ENCODE results near the gene CALM3.
"Not testable (repeated sequence)": the region's sequence is repeated elsewhere in the genome, so short reads cannot be mapped to it uniquely, and the experiment has no call there.

The CALM3 gene

GRCh38 chr19:46601318-46602224 is at the start of gene CALM3:
Gene CALM3 (plus strand): TSS chr19:46601330. CDS start chr19:46601435, 105 bp downstream.
- DNase-seq, result no peak

DNA sequence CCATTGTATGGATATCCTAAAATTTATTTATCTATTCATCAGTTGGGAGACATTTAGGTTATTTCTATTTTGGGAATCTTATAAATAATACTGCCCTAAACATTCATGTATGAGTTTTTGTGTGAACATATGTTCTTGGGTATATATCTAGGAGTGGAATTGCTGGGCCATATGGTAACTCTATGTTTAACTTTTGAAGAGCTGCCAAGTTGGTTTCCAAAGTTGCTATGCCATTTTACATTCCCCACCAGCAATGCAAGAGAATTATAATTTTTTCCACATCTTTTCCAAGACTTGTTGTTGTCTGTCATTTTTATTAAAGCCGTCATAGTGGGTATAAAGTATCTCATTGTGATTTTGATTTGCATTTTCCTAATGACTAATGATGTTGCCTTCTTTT is 48.2 kb upstream of the CALM3 start:
- no peak for DNase-seq

DNA sequence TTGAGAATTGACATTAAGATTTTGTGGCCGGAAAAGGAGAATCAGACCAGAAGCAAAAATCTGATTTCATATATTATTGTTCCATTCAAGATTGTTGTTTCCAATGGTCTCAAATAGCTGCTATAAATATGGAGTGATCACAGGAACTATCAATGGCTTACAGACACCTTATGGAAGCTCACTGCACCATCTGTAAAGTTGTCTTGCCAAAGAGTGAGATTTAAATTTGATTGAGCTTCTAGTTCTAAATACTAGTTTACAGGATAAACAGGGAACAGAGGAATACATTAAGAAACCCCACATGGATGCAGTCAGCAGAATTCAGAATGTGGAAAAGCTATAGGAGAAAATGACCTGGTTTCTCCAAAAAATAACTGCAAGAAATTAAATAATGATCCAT is 47.0 kb upstream of the CALM3 start:
- DNase-seq, result no peak

- no peak for DNase-seq
Measured at GRCh38 chr19:46555628-46556280, 45.4 kb upstream of the CALM3 start.

GRCh38 chr19:46556471-46556870 is 44.7 kb upstream of the CALM3 start:
- DNase-seq, result not testable (repeated sequence)

- no peak for DNase-seq
Measured at GRCh38 chr19:46559203-46559602, 41.9 kb upstream of the CALM3 start.

- not testable (repeated sequence) for DNase-seq
Measured at GRCh38 chr19:46559675-46560074, 41.5 kb upstream of the CALM3 start.

GRCh38 chr19:46564701-46565100 is 36.4 kb upstream of the CALM3 start:
- DNase-seq, result no peak

GRCh38 chr19:46571495-46571894 is 29.6 kb upstream of the CALM3 start:
- DNase-seq, result no peak

GRCh38 chr19:46573679-46574498 is 27.2 kb upstream of the CALM3 start:
- no peak for DNase-seq

DNA sequence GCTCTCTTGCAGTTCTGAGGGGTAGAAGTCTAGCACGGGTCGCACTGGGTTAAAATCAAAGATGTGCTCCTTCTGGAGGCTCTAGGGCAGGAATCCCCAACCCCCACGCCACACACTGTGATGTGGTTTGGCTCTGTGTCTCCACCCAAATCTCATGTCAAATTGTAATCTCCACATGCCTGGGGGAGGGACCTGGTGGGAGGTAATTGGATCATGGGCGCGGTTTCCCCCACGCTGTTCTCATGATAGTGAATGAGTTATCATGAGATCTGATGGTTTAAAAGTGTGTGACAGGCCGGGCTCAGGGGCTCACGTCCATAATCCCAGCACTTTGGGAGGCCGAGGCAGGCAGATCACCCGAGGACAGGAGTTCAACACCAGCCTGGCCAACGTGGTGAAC is 26.6 kb upstream of the CALM3 start:
- no peak for DNase-seq

DNA sequence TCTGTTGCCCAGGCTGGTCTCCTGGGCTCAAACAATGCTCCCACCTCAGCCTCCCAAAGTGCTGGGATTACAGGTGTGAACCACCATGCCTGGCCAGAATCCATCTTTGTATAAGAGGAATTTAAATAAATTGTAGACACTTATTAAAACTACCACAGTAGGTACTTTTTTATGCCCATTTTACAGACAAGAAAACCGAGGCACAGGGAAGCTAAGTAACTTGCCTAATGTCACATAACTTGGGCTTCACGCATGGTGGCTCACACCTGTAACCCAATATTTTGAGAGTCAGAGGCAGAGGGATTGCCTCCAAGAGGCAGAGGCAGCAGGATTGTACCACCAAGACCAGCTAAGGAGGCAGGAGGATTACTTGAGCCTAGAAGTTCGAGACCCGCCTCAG is 22.7 kb upstream of the CALM3 start:
- DNase-seq, result no peak

DNA sequence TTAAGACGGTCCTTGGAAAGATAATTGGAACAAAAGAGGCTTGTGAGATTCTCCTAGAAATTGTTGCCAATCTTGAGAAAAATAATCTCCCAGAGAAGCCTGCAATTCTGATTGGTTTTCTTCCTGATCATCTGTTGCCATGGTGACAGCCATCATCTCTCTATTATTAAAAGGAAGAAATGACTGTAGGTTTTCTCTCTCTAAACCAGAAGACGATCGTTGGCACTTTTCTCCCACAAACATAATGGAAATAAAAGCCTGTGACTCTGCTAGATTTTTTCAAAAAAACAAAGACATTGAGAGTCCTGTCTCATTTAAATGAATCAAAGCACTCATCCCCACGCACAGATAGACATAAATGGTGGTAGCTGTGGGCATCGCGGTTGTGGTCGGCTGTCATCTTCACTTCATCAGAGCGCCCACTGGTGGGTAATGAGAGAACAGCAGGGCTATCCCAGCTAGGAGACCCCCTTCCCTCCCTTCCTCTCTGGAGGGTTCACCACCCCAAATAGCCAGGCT is 21.7 kb upstream of the CALM3 start:
- no peak for DNase-seq

DNA sequence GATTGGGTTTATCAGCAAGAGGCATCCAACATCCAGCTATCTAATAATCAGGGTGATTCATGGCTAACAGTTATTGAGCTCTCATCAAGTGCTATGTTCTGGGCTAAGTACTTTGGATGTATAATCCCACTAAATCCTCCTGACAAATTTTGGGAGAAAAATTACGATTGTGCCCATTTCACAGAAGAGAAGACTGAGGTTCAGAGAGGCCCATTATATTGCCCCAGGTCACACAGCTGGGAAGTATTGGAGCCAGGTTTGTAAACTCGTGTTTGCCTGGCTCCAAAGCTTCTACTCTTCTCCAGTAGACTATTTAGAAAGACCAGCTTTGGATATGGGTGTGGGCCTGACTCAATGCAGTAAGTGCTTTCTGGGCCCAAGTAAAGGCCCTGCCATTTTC is 20.9 kb upstream of the CALM3 start:
- no peak for DNase-seq

DNA sequence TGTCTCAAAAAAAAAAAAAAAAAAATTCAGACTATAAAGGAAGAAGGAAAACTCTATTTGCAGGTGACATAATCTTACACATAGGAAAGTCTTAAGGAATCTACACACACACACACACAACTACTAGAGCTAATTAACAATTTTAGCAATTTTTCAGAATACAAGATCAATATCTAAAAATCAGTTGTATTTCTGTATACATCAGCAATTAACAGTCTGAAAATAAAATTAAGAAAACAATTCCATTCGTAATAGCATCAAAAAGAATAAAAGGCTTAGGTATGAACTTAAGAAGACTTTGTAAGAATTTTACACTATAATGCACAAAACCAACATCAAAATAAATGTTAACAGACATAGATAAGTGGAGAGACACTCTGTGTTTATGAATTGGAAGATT is 15.6 kb upstream of the CALM3 start:
- no peak for DNase-seq

DNA sequence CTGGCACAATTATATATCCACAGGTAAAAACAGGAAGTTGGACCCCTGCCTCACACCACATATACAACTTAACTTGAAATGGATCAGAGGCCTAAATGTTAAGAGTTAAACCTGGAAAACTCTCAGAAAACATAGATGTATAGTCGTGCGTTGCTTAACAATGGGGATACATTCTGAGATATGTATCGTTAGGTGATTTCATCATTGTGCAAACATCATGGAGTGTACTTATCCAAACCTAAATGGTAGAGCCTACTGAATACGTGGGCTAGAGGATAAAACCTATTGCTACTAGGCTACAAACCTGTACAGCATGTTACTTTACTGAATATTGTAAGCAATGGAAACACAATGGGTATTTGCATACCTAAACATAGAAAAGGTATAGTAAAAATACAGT is 14.8 kb upstream of the CALM3 start:
- no peak for DNase-seq

DNA sequence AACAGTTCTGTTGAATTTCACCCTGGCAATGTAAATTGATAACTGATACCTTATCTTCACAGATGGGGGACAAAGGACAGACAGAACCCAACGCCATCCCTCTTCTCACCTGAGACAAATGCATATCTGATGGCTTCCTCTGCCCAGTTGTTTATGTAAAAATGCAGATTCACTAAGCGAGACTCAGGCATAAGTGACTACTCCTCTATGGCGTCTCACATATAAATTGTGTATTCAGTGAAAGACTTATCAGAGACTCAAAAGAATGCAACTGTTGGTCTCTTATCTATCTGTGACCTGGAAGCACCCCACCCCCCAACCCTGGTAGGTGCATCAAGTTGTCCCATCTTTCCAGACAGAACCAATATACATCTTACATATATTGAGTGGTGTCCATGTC is 13.3 kb upstream of the CALM3 start:
- no peak for DNase-seq

GRCh38 chr19:46591254-46591653 is 9.9 kb upstream of the CALM3 start:
- no peak for DNase-seq

- DNase-seq, result no peak
Measured at GRCh38 chr19:46591870-46592269, 9.3 kb upstream of the CALM3 start.

- DNase-seq, result no peak
Measured at GRCh38 chr19:46596008-46596407, 5.1 kb upstream of the CALM3 start.

DNA sequence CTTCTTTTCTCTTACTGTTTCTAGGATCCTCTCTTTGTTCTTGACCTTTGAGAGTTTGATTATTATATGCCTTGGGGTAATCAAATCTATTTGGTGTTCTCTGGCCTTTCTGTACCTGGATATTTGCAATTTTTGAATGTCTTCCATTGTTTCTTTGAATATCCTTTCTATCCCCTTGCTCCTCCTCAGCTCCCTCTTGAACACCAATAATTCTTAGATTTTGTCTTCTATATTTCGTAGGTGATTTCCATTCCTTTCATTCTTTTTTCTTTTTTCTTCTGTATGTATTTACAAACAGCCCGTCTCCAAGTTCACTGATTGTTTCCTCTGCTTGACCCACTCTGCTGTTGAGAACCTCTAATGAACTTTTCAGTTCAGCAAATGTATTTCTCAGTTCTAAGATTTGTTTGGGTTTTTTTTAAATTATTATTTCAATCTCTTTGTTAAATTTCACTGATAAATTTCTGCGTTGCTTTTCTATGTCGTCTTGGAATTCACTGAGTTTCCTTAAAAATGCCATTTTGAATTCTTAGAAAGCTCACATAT is 2.7 kb upstream of the CALM3 start:
- DNase-seq, result no peak

GRCh38 chr19:46599716-46600373 is 1.3 kb upstream of the CALM3 start:
- no peak for DNase-seq

Measured in kidney glomerular epithelial cell (primary cell).